ENCODE results near the gene RBM17.

The RBM17 gene

DNA sequence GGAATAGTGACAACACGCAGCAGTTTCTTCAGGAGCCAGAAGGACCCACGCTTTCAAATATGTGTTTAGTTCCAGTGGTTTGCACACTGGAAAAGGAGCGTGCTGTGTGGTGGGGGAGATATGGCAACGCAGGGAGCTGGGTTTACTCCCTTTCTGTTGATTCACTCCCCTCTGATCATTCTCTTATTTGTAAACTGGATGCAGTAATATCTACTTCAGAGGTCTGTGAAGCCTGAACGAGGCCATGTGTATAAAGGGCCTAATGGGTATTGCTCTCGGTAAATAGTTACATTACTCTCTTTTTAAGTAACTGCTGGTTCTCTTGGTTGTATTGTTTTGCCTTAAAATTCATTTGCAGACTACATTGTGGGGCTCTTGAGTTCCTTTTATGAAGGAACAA, 19.2 kb downstream of the RBM17 start:
- TF ChIP-seq ZFX (IDR thresholded peaks at IDR 0.05; ENCODE audit: borderline replicate concordance): no peak
- TF ChIP-seq, protein P1, sequence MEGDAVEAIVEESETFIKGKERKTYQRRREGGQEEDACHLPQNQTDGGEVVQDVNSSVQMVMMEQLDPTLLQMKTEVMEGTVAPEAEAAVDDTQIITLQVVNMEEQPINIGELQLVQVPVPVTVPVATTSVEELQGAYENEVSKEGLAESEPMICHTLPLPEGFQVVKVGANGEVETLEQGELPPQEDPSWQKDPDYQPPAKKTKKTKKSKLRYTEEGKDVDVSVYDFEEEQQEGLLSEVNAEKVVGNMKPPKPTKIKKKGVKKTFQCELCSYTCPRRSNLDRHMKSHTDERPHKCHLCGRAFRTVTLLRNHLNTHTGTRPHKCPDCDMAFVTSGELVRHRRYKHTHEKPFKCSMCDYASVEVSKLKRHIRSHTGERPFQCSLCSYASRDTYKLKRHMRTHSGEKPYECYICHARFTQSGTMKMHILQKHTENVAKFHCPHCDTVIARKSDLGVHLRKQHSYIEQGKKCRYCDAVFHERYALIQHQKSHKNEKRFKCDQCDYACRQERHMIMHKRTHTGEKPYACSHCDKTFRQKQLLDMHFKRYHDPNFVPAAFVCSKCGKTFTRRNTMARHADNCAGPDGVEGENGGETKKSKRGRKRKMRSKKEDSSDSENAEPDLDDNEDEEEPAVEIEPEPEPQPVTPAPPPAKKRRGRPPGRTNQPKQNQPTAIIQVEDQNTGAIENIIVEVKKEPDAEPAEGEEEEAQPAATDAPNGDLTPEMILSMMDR (IDR thresholded peaks at IDR 0.05): no peak
- H3K27ac ChIP-seq: no peak overlapping the region

- H3K27ac ChIP-seq: no peak overlapping the region
- no peak for TF ChIP-seq ZFX (IDR thresholded peaks at IDR 0.05; ENCODE audit: borderline replicate concordance)
- TF ChIP-seq, protein P1 (IDR thresholded peaks at IDR 0.05): peak; percentile 83
These were observed 20.0 kb downstream of the RBM17 start for GRCh38 chr10:6108631-6109443.

DNA sequence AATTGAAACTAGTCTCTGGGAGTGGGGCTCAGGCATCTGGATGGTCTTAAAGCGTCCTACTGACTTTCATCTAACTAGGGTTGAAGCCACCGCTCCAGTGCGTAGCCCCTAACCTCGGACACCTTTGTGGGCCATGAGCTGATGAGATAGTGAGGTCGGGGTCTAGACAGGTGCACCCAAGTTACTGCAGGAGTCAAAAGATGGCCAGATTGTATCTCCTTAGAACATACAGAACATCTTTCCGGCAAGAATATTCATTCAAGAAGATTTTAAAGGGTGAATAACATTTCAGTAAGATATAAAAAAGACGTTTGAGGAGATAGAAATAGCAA, 20.6 kb downstream of the RBM17 start:
- no peak overlapping the region for H3K27ac ChIP-seq
- TF ChIP-seq, protein P1 (IDR thresholded peaks at IDR 0.05): no peak
- no peak for TF ChIP-seq ZFX (IDR thresholded peaks at IDR 0.05; ENCODE audit: borderline replicate concordance)

DNA sequence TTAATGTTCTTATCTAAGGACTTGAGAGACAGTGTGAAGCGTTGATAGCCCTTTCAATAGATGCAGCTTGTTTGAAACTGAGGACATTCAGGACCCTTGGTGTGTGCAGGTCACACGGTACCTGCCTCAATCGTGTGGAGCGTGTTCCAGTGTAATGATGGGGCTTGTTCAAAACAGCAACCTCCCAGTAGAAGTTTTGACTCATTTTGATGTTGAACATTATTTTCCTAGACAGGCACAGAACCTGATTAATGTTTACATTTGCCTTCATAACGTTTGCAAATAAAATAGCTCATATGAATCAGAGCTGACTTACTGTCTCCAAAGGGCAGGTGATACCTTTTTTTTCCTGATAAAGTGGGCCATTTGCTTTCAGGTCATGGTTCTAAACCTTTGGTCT, 21.3 kb downstream of the RBM17 start:
- H3K27ac ChIP-seq: no peak overlapping the region
- TF ChIP-seq ZFX (IDR thresholded peaks at IDR 0.05; ENCODE audit: borderline replicate concordance): no peak
- TF ChIP-seq, protein P1 (IDR thresholded peaks at IDR 0.05): no peak

DNA sequence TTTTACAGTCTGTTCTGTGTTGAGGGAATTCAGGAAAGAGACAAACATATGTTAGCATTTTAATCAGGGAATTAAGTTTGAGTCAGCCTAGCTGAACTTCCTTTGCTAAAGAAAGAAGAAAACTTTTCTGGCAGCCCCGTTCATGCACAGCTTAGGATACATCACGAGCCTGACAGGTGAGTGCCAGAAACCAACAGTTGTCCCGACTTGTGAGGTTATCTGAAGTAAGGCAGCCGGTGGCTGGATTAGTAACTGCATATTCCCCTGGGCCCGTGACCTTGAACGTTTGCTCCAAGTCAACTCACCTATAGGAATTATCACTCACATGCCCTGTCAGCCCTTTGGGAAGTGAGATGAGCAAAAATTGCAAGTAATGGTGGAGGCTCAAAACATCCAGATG, 24.1 kb downstream of the RBM17 start:
- H3K27ac ChIP-seq: no peak overlapping the region
- TF ChIP-seq ZFX (IDR thresholded peaks at IDR 0.05; ENCODE audit: borderline replicate concordance): no peak
- TF ChIP-seq, protein P1 (IDR thresholded peaks at IDR 0.05): no peak

- peak overlapping the region; percentile 43 for H3K27ac ChIP-seq
- TF ChIP-seq ZFX (IDR thresholded peaks at IDR 0.05; ENCODE audit: borderline replicate concordance): no peak
- TF ChIP-seq, protein P1 (IDR thresholded peaks at IDR 0.05): no peak
These were observed 25.5 kb downstream of the RBM17 start for GRCh38 chr10:6114299-6114698.

GRCh38 chr10:6114805-6115341, 26.0 kb downstream of the RBM17 start:
- peak overlapping the region; percentile 43 for H3K27ac ChIP-seq
- TF ChIP-seq, protein P1 (IDR thresholded peaks at IDR 0.05): no peak
- no peak for TF ChIP-seq ZFX (IDR thresholded peaks at IDR 0.05; ENCODE audit: borderline replicate concordance)

Data from 22Rv1 (cell line).